Endothelial cell of umbilical vein (primary cell): ENCODE results near the gene SLC25A21. TPM values are rescaled to one million over a fixed set of nuclear protein-coding genes. Genes with fewer than 3 reads are reported as not detected.

Source experiments
- BruUV-seq: library from RNA; stranded (reverse); fragments of 400-500 nt; replicated peaks from 2 replicates; lab custom pipeline; 2021; lab: Mats Ljungman, UMichigan
- CTCF ChIA-PET: fragments of 300-600, 350-600 bp; sonication (Branson Sonifier 250); formaldehyde crosslinking; loops from one replicate; lab custom pipeline; 2021; ENCODE audit warnings: antibody characterized with exemption, inconsistent platforms; lab: Charles Lee
- POLR2A ChIA-PET: fragments of 300-600, 350-600 bp; sonication (Branson Sonifier 250); formaldehyde crosslinking; loops from one replicate; lab custom pipeline; 2021; ENCODE audit warnings: antibody characterized with exemption, inconsistent platforms; lab: Charles Lee
- DNase-seq: peaks from one replicate; pipeline ENCODE4 v3.0.0-alpha.2; 2011; ENCODE audit warnings: low read depth, low spot score
- FAIRE-seq: peaks from 2 replicates; lab custom pipeline; 2011; peaks lifted over from hg19 to GRCh38; lab: Jason Lieb, UNC
- H2AFZ ChIP-seq: 2 replicates; pipeline ENCODE4 v1.6.0; 2012; ENCODE audit warnings: low read depth, low read length, control low read depth, inconsistent platforms
- H3K27ac ChIP-seq: 2 replicates; pipeline ENCODE4 v1.5.1; 2011; ENCODE audit warnings: low read depth, mild to moderate bottlenecking, control low read depth, low read length, moderate library complexity; ENCODE audit not compliant: insufficient read depth
- H3K27me3 ChIP-seq, 2 experiments: 2 replicates each; pipeline versions ENCODE4 v1.6.0 to v1.6.1; 2011; ENCODE audit warnings: low read length in 2 of 2, mixed read lengths in 1 of 2; ENCODE audit not compliant: control insufficient read depth in 2 of 2, insufficient read depth in 2 of 2
- H3K36me3 ChIP-seq, 2 experiments: 2 replicates in 1 of 2; 3 replicates in 1 of 2; pipeline ENCODE4 v1.5.1; 2011; ENCODE audit warnings: low read length in 2 of 2, mild to moderate bottlenecking in 1 of 2, moderate library complexity in 1 of 2; ENCODE audit not compliant: control insufficient read depth in 2 of 2, insufficient read depth in 2 of 2; ENCODE audit errors: extremely low read depth in 1 of 2
- H3K4me1 ChIP-seq: 3 replicates; pipeline ENCODE4 v1.5.1; 2011; ENCODE audit warnings: mild to moderate bottlenecking, low read length; ENCODE audit not compliant: control insufficient read depth, insufficient read depth; ENCODE audit errors: extremely low read depth
- H3K4me2 ChIP-seq: 2 replicates; pipeline ENCODE4 v1.6.1; 2011; ENCODE audit warnings: low read length, control low read depth, mixed read lengths; ENCODE audit not compliant: insufficient read depth
- H3K4me3 ChIP-seq, 3 experiments: fragments of 200-600 bp in 1 of 3; sonication (generic), shearing (Covaris generic) in 1 of 3; replicated peaks in 1 of 3; 2 replicates each; pipeline ENCODE4 v1.5.1; 2011 to 2016; ENCODE audit warnings: control low read depth in 3 of 3, low read length in 3 of 3, mild to moderate bottlenecking in 2 of 3, inconsistent platforms in 1 of 3, low read depth in 1 of 3, moderate library complexity in 1 of 3; ENCODE audit not compliant: insufficient read depth in 1 of 3
- H3K79me2 ChIP-seq: 2 replicates; pipeline ENCODE4 v1.6.0; 2012; ENCODE audit warnings: low read length, inconsistent platforms; ENCODE audit not compliant: control insufficient read depth, insufficient read depth
- H3K9ac ChIP-seq: replicated peaks from 2 replicates; pipeline ENCODE3; 2011; ENCODE audit warnings: low read length, control low read depth; ENCODE audit not compliant: insufficient read depth; ENCODE audit errors: extremely low read depth
- H3K9me1 ChIP-seq: replicated peaks from 3 replicates; pipeline ENCODE4 v1.6.0; 2011; ENCODE audit warnings: mild to moderate bottlenecking, low read length; ENCODE audit not compliant: control insufficient read depth, insufficient read depth; ENCODE audit errors: extremely low read depth
- H3K9me3 ChIP-seq: replicated peaks from 2 replicates; pipeline ENCODE4 v1.5.1; 2012; ENCODE audit warnings: low read length, inconsistent platforms; ENCODE audit not compliant: control insufficient read depth, insufficient read depth
- H4K20me1 ChIP-seq: replicated peaks from 2 replicates; pipeline ENCODE3; 2011; ENCODE audit warnings: mild to moderate bottlenecking, low read length; ENCODE audit not compliant: control insufficient read depth, insufficient read depth; ENCODE audit errors: extremely low read depth
- CTCF ChIP-seq, 2 donors: IDR thresholded peaks; 1 replicate in 1 of 2; 2 replicates in 1 of 2; pipeline ENCODE4 v1.5.1; 2011; ENCODE audit warnings: low read length in 2 of 2, mild to moderate bottlenecking in 2 of 2, moderate library complexity in 2 of 2, control low read depth in 1 of 2, inconsistent platforms in 1 of 2, low read depth in 1 of 2; ENCODE audit not compliant: insufficient read depth in 1 of 2; ENCODE audit errors: extremely low read depth in 1 of 2
- EZH2 ChIP-seq: IDR thresholded peaks from 2 replicates; pipeline ENCODE4 v1.6.1; 2012; ENCODE audit warnings: borderline replicate concordance, low read depth, mild to moderate bottlenecking, moderate library complexity, low read length, inconsistent platforms; ENCODE audit not compliant: severe bottlenecking
- FOS ChIP-seq: IDR thresholded peaks from 2 replicates; pipeline ENCODE4 v1.6.1; 2011; ENCODE audit warnings: mild to moderate bottlenecking, low read length, moderate library complexity, borderline replicate concordance; ENCODE audit not compliant: insufficient read depth
- GATA2 ChIP-seq: IDR thresholded peaks from 2 replicates; pipeline ENCODE4 v1.7.0; 2011; ENCODE audit warnings: low read depth, mild to moderate bottlenecking, moderate library complexity, mixed read lengths, low read length; ENCODE audit not compliant: insufficient read length, insufficient read depth
- JUN ChIP-seq: IDR thresholded peaks from 2 replicates; pipeline ENCODE4 v1.6.1; 2011; ENCODE audit warnings: borderline replicate concordance, low read depth; ENCODE audit not compliant: insufficient read length, insufficient read depth
- MAX ChIP-seq: IDR thresholded peaks from 2 replicates; pipeline ENCODE4 v1.6.1; 2011; ENCODE audit not compliant: insufficient read depth, insufficient read length
- MYC ChIP-seq: IDR thresholded peaks from one replicate; pipeline ENCODE4 v1.6.1; 2011; ENCODE audit warnings: mild to moderate bottlenecking, low read depth, low read length
- POLR2A ChIP-seq: IDR thresholded peaks from 2 replicates; pipeline ENCODE4 v1.6.1; 2012; ENCODE audit warnings: low read depth, mild to moderate bottlenecking, control low read depth, low read length
- dilution Hi-C: fragments of 300-500 bp; cut with MboI; formaldehyde crosslinking; loops from one replicate; pipeline ENCODE4 v1.15.0; 2019; ENCODE audit warnings: low sequenced_read_pairs; ENCODE audit not compliant: extremely low pct_ligation_motif_present
- intact Hi-C: fragments of 100-400 bp; cut with micrococcal nuclease; formaldehyde crosslinking; loops from one replicate; pipeline ENCODE4 v1.10.0; 2022
- polyA plus RNA-seq, 4 experiments: library from polyadenylated mRNA; depleted of rRNA in 3 of 4; stranded (reverse) in 3 of 4; unstranded in 1 of 4; fragments of >200 nt; gene quantifications; 2 replicates each; pipeline versions ENCODE4 v1.2.1 to v1.2.3, GENCODE V29; 2011 to 2012; ENCODE audit warnings: missing spikeins in 1 of 4
- total RNA-seq: library from RNA; stranded (reverse); gene quantifications from 2 replicates; pipeline ENCODE4 v1.2.3, GENCODE V29; 2021

Gene SLC25A21
- total and polyA plus RNA-seq, 2 donors (not counting 3 experiments of a cell fraction or from before 2014, with no cell fraction given): 0.98 to 1.4 TPM

- dilution Hi-C loops (no loop called here), intact Hi-C loops (no loop called here)
- POLR2A ChIA-PET: no interaction called here
- FAIRE-seq (no peak), DNase-seq (no peak)
- Histone ChIP-seq H3K4me1 (no peaks in the 10 kb centered on the region), H3K79me2 (no peaks in the 10 kb centered on the region), H3K9ac (no peak overlapping the region), H3K9me1 (no peaks in the 10 kb centered on the region), H2AFZ (no peak overlapping the region), H4K20me1 (no peaks in the 10 kb centered on the region), H3K4me2 (no peak overlapping the region), H3K27ac (no peak overlapping the region), H3K36me3 (no peaks in the 10 kb centered on the region), H3K9me3 (no peaks in the 10 kb centered on the region), H3K4me3 (no peak overlapping the region), H3K27me3 (no peaks in the 10 kb centered on the region)
- CTCF ChIA-PET: interaction anchor here (1.1 kb wide), 1 partner anchor 21 kb away, joined by 3 read pairs; no protein-coding TSS in a partner anchor
- TF ChIP-seq POLR2A (no peak), MYC (no peak), GATA2 (no peak), JUN (no peak), FOS (no peak), CTCF (IDR thresholded peaks at IDR 0.05; ENCODE audit: extremely low read depth in 1 of 2, insufficient read depth in 1 of 2, low read depth in 1 of 2, low read length in 2 of 2) (no peak), MAX (no peak), EZH2 (no peak)
- no TSS peak for BruUV-seq
These were observed 83.0 kb downstream of the SLC25A21 start for GRCh38 chr14:37089410-37089809.
